HG03175 (cell line): Measurements from ENCODE around the gene CXCR2.
A peak's percentile ranks its signal among the peaks of the same experiment; 100 is the strongest.
"Not testable (repeated sequence)": the region's sequence is repeated elsewhere in the genome, so short reads cannot be mapped to it uniquely, and the experiment has no call there.

ENCODE experiments used
- ATAC-seq: cut with Tn5 transposase; IDR thresholded peaks from one replicate; pipeline ENCODE4 v1.9.1; 2021; ENCODE audit warnings: mild to moderate bottlenecking, moderate library complexity; ENCODE audit not compliant: unreplicated experiment

The CXCR2 gene

DNA sequence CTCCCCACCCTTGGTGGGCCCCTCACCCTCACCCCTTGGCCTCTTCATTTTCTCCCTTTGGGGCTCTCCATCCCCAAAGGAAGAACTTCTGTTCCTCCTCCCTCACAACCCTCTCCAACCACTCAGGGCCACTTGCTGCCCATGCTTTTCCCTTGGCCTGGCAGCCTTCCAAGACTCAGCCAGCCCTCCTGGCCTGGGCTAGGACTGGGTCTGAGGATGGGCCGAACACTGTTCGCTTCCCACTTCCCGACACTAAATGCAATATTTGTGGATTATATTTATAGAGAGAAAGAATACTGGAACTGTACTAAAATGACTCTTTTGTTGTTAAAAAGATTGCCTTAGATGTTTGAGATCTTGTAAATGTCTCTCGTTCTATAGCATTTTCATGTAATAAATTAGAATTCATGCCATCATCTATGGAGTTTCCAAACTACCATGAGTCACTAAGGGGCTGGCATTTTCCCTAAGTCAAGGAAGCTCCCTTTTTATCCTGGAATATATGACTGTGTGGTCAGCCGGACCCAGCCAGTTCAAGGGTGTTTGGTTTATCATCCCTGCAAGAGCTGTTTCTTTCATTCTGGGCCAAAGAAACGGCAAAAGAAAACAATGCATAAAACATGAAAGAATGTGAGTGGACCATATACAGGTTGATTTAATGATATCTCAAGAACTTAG, 3.8 kb downstream of the CXCR2 start:
- ATAC-seq, result no peak

- ATAC-seq, result no peak
Measured at GRCh38 chr2:218130377-218130776, 4.5 kb downstream of the CXCR2 start.

DNA sequence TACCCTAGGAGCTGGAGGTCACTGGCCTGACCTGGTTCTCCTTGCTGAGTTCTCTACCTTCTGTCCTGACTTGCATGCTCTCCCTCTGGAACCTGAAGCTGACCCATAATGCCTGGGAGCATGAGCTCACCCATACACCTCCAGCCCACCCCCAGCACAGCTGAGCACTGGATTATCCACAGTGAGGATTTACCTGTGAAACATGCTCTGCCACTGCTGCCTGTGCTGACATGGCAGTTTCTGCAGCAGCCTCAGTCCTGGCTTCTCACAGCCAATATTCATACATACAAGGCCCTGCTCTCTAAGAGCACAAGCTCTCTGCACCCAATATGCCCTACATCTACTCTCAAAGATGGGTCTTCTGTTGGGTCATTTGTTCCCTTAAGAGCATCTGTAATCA, 5.0 kb downstream of the CXCR2 start:
- ATAC-seq, result no peak

GRCh38 chr2:218137514-218137913, 11.7 kb downstream of the CXCR2 start:
- no peak for ATAC-seq

GRCh38 chr2:218138047-218138446, 12.2 kb downstream of the CXCR2 start:
- ATAC-seq, result no peak

GRCh38 chr2:218145124-218145523, 19.3 kb downstream of the CXCR2 start:
- no peak for ATAC-seq

GRCh38 chr2:218146056-218146455, 20.2 kb downstream of the CXCR2 start:
- no peak for ATAC-seq

DNA sequence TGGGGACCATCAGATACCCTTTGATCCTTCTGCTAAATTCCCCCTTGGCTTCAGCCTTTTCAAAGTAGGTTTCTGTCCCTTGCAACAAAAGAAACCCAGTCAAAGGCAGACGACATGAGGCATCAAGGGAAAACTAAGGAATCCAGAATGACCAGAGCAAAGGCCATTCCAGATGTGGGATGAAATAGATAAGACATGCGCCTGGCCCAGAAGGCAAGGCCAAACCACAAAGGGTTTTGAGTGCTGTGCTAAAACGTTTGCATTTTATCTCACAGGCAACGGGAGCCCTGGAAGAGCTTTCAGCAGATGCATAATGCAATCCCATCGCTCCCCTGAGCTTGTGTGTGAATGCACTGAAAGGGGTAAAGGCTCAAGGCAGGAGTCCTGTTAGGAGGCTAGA, 23.3 kb downstream of the CXCR2 start:
- no peak for ATAC-seq

DNA sequence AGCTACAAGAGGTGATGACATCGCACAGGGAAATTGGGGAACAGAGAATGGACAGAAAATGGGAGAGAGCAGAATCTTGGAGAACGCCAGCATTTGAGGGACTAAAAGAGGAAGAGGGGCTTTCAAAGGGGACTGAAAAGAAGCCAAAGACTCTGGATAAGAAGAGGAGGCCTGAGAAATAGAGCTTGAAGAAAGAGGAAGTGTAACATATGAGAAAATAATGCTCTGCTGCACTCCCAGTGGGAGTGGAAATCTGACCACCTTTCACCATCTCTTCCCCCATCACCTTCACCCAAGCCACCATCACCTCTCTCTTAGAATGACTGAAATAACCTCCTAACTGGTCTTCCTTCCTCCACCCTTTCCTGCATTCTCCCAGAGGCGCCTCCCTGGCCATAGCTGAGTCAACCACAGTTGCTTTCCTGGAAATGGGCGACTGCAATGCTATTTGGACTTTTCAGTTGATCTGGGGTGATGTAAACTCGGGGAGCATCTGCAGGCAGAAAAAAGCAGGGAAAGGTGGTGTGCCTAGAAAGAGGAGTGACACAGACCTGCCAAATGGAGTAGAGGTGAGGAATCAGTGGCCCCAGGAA, 24.1 kb downstream of the CXCR2 start:
- peak; percentile 51 for ATAC-seq

DNA sequence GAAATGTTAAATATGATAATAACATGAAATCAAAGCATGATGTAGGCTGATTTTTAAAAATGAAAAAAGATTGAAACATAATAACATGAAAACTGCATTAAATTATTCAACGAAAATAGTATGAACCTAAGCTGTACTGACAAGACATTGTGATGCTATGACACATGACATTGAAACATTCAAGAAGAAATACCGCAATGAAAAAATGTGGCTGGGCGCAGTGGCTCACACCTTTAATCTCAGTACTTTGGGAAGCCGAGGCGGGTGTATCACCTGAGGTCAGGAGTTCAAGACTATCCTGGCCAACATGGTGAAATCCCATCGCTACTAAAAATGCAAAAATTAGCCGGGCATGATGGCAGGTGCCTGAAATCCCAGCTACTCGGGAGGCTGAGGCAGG, 26.3 kb downstream of the CXCR2 start:
- no peak for ATAC-seq

DNA sequence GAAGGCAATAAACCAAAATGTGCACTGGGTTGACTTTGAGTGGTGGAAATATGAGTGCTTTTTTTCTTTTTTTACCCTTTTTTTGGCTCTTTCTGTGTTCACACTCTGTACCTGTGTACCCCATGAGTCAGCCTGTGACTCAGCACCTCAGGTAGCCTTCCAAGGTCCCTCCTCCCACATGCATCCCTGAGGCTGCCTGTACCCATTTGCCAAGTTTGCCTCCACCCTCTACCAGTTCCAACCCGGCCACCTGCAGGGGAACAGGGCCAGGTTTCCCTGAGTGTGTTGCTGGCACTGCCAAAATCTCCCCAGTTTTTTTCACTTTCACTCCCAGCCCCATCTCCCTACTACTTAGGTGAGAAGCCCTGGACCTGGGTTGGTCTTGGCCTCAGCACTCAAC, 26.9 kb downstream of the CXCR2 start:
- no peak for ATAC-seq

DNA sequence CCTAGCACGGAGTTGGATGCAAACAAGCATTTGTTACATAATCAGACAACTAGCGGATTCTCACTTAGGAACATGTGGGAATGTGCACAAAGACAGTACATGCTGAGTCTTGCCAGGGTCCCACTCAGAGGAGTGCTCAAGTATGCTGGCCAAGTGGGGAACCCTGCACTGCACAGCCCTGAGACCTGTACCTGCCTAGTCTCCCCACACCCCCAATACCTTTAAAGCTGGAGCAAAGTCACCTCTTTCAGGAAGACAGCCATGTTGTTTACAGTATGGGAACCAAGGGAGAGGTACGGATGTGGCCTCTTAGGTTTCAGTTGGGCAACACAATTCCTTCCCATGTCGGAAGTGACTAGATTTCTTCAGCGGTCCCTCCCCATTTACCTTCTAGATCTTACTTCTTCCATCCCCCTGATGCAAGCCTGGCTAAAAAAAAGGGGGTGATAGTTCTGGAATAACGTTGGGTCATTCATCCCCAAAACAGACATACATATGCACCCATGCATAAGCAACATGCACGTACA, 30.2 kb downstream of the CXCR2 start:
- ATAC-seq, result no peak

- no peak for ATAC-seq
Measured at GRCh38 chr2:218161644-218162043, 35.8 kb downstream of the CXCR2 start.

DNA sequence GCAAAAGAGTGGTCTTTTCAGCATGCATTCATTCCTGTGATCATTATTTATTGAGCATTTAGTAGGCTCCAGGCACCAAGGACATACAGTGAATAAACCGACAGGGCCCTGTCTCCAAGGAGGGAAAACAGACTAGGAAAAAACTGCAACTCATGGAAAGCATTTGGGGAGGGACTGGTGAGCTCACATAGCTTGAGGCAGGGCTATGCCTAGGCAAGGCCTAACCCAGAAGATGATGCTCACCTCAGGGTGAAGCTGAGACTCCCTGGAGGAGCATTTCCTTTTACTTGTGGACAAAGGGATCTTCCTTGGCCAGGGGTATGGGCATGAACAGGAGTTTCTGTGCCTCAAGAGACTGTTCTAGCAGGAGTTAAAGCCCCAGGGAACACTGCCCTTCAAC, 37.0 kb downstream of the CXCR2 start:
- no peak for ATAC-seq

GRCh38 chr2:218166791-218167190, 41.0 kb downstream of the CXCR2 start, which contains the start of gene CXCR1:
CXCR1 (minus strand) TSS chr2:218166962; CDS start chr2:218165211, 1,751 bp downstream.
- ATAC-seq, result peak; percentile 47

DNA sequence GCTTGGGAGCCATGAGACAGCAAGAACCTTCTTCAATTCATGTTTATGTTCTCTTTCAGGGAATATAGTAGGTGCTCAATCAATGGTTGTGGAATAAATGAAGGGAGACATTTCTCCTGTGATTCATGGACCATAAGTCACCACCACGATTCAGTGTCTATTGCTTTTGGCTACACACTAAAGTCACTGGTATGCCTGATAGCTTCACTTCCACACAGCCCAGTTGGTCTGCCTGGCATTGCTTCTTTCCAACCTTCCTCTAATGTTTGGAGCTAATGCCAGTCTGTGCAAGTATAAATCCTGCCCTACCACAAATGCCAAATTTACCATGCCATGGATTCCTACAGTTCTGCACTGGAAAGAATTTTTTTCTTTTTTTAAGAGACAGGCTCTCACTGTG, 42.2 kb downstream of the CXCR2 start:
- no peak for ATAC-seq

DNA sequence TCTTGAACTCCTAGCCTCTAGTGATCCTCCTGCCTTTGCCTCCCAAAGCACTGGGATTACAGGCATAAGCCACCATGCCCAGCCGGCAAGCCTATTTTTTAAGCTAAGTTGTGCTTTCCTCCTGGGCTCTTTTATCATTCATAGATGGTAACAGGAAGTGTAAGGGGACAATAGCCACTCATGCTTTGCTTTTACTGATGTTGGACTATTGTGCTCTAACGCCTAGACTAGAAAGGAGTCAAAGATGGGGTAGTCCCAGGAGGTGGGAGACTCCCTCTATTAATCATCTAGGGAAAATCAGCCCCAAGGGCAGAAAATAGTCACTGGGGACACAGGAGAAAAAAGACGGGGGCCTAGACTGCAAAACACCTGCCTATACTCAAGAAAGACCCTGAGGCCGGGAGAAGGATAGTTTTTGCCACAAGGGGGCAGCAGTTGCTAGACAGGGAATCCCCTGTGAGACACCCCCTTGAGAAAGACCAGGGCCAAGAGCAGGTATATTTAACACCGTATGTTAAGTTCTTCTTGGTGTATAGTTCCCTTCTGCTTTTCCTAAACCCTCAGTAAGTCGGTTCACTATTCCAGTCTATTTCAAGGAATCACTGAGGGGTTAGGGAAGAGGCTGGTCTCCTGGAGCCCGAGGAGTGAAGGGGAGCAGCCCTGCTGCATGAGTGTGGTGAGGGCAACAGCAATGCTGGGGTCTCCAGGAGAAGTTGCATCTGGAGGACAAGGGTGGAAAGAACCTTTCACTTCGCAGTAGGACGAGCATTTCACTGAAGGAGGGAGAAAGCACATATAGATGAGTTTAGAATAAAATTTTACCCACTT, 43.0 kb downstream of the CXCR2 start:
- ATAC-seq, result no peak

DNA sequence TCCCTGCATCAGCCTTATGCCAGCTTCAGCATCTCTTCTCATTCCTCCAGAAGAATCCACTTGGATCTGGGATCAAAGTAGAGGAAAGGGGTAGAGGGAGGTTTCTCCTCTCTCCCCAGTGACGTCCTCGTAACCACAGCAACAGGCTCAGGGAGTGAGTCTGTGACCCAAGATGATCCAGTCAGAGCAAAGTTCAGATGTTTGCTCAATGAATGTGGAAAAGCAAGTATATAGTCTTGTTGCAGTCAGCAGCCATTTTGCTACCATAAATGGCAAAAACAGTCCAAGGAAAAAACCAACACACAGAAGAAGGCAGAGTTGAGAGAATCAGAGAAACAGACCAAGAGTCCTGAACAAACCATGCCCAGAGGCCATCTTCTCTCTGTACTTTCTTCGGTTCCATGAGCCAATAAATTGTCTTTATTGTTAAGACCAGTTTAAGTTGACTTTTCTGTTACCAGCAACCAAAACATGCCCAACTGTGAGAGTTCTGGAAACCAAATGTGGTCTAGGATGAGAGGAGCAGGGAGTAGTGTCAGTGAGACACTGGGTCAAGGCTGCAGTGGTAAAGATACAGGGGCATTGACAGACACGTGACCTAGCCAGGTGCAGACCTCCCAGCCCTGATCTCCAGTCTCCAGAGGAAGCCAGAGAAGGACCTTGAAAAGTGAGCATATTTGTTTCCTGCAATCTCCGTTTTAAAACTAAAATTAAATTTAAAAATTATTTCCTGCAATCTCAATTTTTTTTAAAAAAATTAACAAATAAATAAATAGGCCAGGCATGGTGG, 44.1 kb downstream of the CXCR2 start:
- no peak for ATAC-seq

- ATAC-seq, result not testable (repeated sequence)
Measured at GRCh38 chr2:218171744-218172143, 45.9 kb downstream of the CXCR2 start.

DNA sequence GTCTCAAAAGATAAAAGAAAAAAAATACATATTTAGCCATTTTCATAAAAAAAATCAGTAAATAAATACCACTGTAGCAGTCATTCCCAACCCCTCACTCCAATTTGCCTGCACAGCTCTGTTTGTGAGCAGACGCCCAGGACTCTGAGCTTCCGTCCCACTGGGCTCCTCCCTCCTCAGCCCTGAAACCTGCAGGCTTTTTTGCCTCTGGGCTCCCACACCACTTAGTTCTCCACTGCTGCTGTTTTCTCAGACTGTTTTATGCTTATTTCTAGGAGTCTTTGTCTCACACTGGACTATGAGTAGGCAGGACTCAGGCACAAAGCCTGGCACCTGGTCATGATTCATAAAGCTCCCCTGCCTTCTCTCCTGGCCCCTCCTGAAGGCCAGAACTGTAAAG, 47.0 kb downstream of the CXCR2 start:
- no peak for ATAC-seq

DNA sequence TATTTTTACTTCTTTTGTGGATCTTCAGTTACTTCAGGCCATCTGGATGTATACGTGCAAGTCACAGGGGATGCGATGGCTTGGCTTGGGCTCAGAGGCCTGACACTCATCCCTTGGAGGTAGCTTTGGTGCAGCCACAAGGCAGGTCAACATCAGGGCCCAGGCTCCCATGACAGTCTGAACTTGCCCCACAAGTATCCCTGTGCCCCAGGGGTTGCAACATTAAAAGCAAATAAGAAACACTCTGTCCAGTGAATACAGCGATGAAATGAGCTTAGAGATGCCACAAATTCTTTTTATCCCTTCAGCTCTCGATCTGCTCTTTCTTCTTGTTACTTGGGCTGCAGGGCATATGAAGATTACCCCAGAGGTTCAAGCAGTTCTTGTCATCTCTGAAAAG, 54.0 kb downstream of the CXCR2 start:
- ATAC-seq, result no peak
